Pulmonary artery endothelial cell (primary cell): ENCODE measurements around the gene CCDC141. TPM values are rescaled to one million over a fixed set of nuclear protein-coding genes. Genes with fewer than 3 reads are reported as not detected.

Source experiments
- DNase-seq: peaks from one replicate; pipeline ENCODE4 v3.0.0-alpha.2; 2011; ENCODE audit warnings: low read depth, low spot score
- total RNA-seq: library from RNA; depleted of rRNA; stranded (reverse); fragments of >200 nt; gene quantifications from 2 replicates; pipeline ENCODE4 v1.2.3, GENCODE V29; 2014

Gene CCDC141
- total RNA-seq, 1 donor from 2014 or later: under 0.01 TPM

DNA sequence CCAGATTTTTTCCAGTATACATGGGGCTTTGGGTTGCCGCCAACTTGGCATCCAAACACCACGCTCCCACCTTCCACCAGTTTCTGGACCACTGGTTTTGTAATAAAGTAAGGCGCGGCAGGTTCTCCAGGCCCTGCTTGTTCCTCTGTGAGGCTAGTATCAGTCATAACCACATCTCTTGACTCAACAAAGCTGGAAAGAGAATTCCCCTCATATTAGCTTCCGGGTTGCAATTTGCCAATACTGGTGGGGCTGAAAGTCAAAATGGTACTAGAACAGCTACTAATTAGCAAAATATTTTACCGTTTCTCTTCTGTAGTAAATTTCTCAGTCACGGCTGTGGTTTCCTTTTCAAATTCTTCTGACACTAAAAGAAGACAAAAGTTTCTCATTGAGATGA, 267.7 kb downstream of the CCDC141 start:
- no peak for DNase-seq

Other genes with a start within 250 kb of the CCDC141 start
- 0.95 and 2.7 TPM in 2 replicates for gene TTN, start 242.7 kb downstream of the CCDC141 start, total RNA-seq
- 32.5 and 39.4 TPM in 2 replicates for gene SESTD1, start 214.7 kb upstream of the CCDC141 start, total RNA-seq